H1 (cell line): Measurements from ENCODE around the gene PRSS22. TPM values are rescaled to one million over a fixed set of nuclear protein-coding genes. Genes with fewer than 3 reads are reported as not detected.
A peak's percentile ranks its signal among the peaks of the same experiment; 100 is the strongest.

ENCODE experiments used
- CTCF ChIA-PET: fragments of 300-600 bp; sonication (Branson Sonifier 250); formaldehyde crosslinking; loops from one replicate; lab custom pipeline; 2021; ENCODE audit not compliant: partially characterized antibody; lab: Charles Lee
- POLR2A ChIA-PET: fragments of 300-600 bp; sonication (Branson Sonifier 250); formaldehyde crosslinking; loops from one replicate; lab custom pipeline; 2021; ENCODE audit warnings: inconsistent platforms; ENCODE audit not compliant: partially characterized antibody; lab: Charles Lee
- DNase-seq, 2 experiments: peaks; one replicate each; pipeline versions ENCODE4 v3.0.0 to v3.0.0-alpha.2; 2010 to 2022; ENCODE audit warnings: low spot score in 2 of 2, low read depth in 1 of 2, mixed read lengths in 1 of 2
- FAIRE-seq: peaks from 2 replicates; lab custom pipeline; 2011; peaks lifted over from hg19 to GRCh38; lab: Jason Lieb, UNC
- H2AFZ ChIP-seq: 2 replicates; pipeline ENCODE4 v1.8.1; 2012; ENCODE audit warnings: low read length, inconsistent platforms
- H2AK5ac ChIP-seq: 2 replicates; pipeline ENCODE4 v1.6.1; 2013; ENCODE audit warnings: low read depth, low read length
- H2BK120ac ChIP-seq: replicated peaks from 2 replicates; pipeline ENCODE3; 2013; ENCODE audit warnings: low read depth, low read length, inconsistent platforms
- H2BK12ac ChIP-seq: 2 replicates; pipeline ENCODE4 v1.6.1; 2013; ENCODE audit warnings: low read depth, low read length
- H2BK15ac ChIP-seq: 2 replicates; pipeline ENCODE4 v1.6.1; 2013; ENCODE audit warnings: low read length
- H2BK20ac ChIP-seq: 2 replicates; pipeline ENCODE4 v1.6.1; 2013; ENCODE audit warnings: low read length
- H2BK5ac ChIP-seq: 2 replicates; pipeline ENCODE4 v1.6.1; 2013; ENCODE audit warnings: low read depth, low read length
- H3K14ac ChIP-seq: 2 replicates; pipeline ENCODE4 v1.6.1; 2013; ENCODE audit warnings: inconsistent platforms; ENCODE audit not compliant: insufficient read length
- H3K18ac ChIP-seq: 2 replicates; pipeline ENCODE4 v1.6.1; 2013; ENCODE audit warnings: low read length; ENCODE audit errors: extremely low read depth
- H3K23ac ChIP-seq: 2 replicates; pipeline ENCODE4 v1.6.1; 2013; ENCODE audit warnings: inconsistent platforms; ENCODE audit not compliant: insufficient read length
- H3K23me2 ChIP-seq: 2 replicates; pipeline ENCODE4 v1.6.1; 2013; ENCODE audit warnings: low read depth, low read length
- H3K27ac ChIP-seq: 2 replicates; pipeline ENCODE4 v1.6.1; 2011; ENCODE audit warnings: low read depth, low read length, inconsistent platforms
- H3K27me3 ChIP-seq, 4 experiments: replicated peaks in 1 of 4; 1 replicate in 1 of 4; 2 replicates in 3 of 4; pipeline versions ENCODE4 v1.6.1 to v1.8.1; 2011 to 2013; ENCODE audit warnings: low read length in 3 of 4, mild to moderate bottlenecking in 3 of 4, inconsistent platforms in 2 of 4, mixed read lengths in 2 of 4, moderate library complexity in 1 of 4; ENCODE audit not compliant: control insufficient read depth in 3 of 4, insufficient read depth in 3 of 4; ENCODE audit errors: extremely low read depth in 1 of 4
- H3K36me3 ChIP-seq, 4 experiments: 2 replicates each; pipeline versions ENCODE4 v1.6.1 to v1.8.1; 2011 to 2013; ENCODE audit warnings: mild to moderate bottlenecking in 4 of 4, low read length in 3 of 4, moderate library complexity in 2 of 4, control low read depth in 1 of 4, inconsistent platforms in 1 of 4; ENCODE audit not compliant: insufficient read depth in 4 of 4, control insufficient read depth in 2 of 4
- H3K4ac ChIP-seq: replicated peaks from 2 replicates; pipeline ENCODE3; 2013; ENCODE audit warnings: low read length, low read depth, mixed read lengths, inconsistent platforms; ENCODE audit not compliant: insufficient read length
- H3K4me1 ChIP-seq, 4 experiments: replicated peaks in 1 of 4; 1 replicate in 1 of 4; 2 replicates in 3 of 4; pipeline versions ENCODE4 v1.6.1 to v1.8.1; 2011 to 2013; ENCODE audit warnings: low read length in 3 of 4, inconsistent platforms in 2 of 4, mixed read lengths in 1 of 4; ENCODE audit not compliant: insufficient read depth in 4 of 4, control insufficient read depth in 3 of 4
- H3K4me2 ChIP-seq, 2 experiments: 2 replicates each; pipeline versions ENCODE4 v1.6.1 to v1.8.1; 2011 to 2013; ENCODE audit warnings: low read depth in 2 of 2, low read length in 2 of 2, control low read depth in 1 of 2, inconsistent platforms in 1 of 2, mild to moderate bottlenecking in 1 of 2; ENCODE audit not compliant: insufficient read depth in 1 of 2
- H3K4me3 ChIP-seq, 4 experiments: fragments of 200-600, 300-600 bp in 1 of 4; sonication (generic), shearing (Covaris generic), sonication (Bioruptor Twin) in 1 of 4; 2 replicates each; pipeline versions ENCODE4 v1.5.1 to v1.8.1; 2011 to 2016; ENCODE audit warnings: low read length in 4 of 4, low read depth in 3 of 4, control low read depth in 2 of 4, inconsistent platforms in 2 of 4, mild to moderate bottlenecking in 2 of 4, mixed read lengths in 1 of 4, moderate library complexity in 1 of 4; ENCODE audit not compliant: insufficient read depth in 2 of 4; ENCODE audit errors: extremely low read depth in 1 of 4
- H3K56ac ChIP-seq: replicated peaks from 2 replicates; pipeline ENCODE3; 2013; ENCODE audit warnings: low read depth, mild to moderate bottlenecking, mixed read lengths, low read length, inconsistent platforms; ENCODE audit not compliant: insufficient read length
- H3K79me1 ChIP-seq: 2 replicates; pipeline ENCODE4 v1.6.1; 2013; ENCODE audit warnings: low read depth, low read length, control low read depth
- H3K79me2 ChIP-seq, 2 experiments: 2 replicates each; pipeline versions ENCODE4 v1.6.1 to v1.8.1; 2012 to 2013; ENCODE audit warnings: low read length in 2 of 2, mild to moderate bottlenecking in 2 of 2, inconsistent platforms in 1 of 2; ENCODE audit not compliant: insufficient read depth in 2 of 2, control insufficient read depth in 1 of 2
- H3K9ac ChIP-seq, 4 experiments: replicated peaks in 1 of 4; 1 replicate in 1 of 4; 2 replicates in 3 of 4; pipeline versions ENCODE4 v1.6.1 to v1.8.1; 2011 to 2013; ENCODE audit warnings: low read depth in 3 of 4, low read length in 3 of 4, control low read depth in 2 of 4, mild to moderate bottlenecking in 2 of 4, moderate library complexity in 2 of 4, inconsistent platforms in 1 of 4; ENCODE audit errors: extremely low read depth in 1 of 4
- H3K9me3 ChIP-seq, 2 experiments: 2 replicates each; pipeline versions ENCODE4 v1.6.1 to v1.8.1; 2012 to 2013; ENCODE audit warnings: mild to moderate bottlenecking in 2 of 2, moderate library complexity in 2 of 2, control low read depth in 1 of 2, inconsistent platforms in 1 of 2, low read depth in 1 of 2, low read length in 1 of 2, mixed read lengths in 1 of 2; ENCODE audit not compliant: insufficient read depth in 2 of 2
- H4K20me1 ChIP-seq, 2 experiments: replicated peaks in 1 of 2; 2 replicates each; pipeline versions ENCODE3 to v1.8.1; 2011 to 2013; ENCODE audit warnings: inconsistent platforms in 2 of 2, low read length in 2 of 2, mild to moderate bottlenecking in 1 of 2; ENCODE audit not compliant: insufficient read depth in 2 of 2, control insufficient read depth in 1 of 2
- H4K5ac ChIP-seq: 2 replicates; pipeline ENCODE4 v1.6.1; 2013; ENCODE audit warnings: low read length, low read depth, mixed read lengths, inconsistent platforms; ENCODE audit not compliant: insufficient read length
- H4K8ac ChIP-seq: 2 replicates; pipeline ENCODE4 v1.8.0; 2013; ENCODE audit warnings: mild to moderate bottlenecking, moderate library complexity, low read length, inconsistent platforms; ENCODE audit not compliant: insufficient read depth; ENCODE audit errors: extremely low read depth
- H4K91ac ChIP-seq: replicated peaks from 2 replicates; pipeline ENCODE3; 2013; ENCODE audit warnings: low read length, mixed read lengths, inconsistent platforms; ENCODE audit not compliant: insufficient read length
- CBX8 ChIP-seq: fragments of 300-800, 300-1000 bp; sonication (generic); IDR thresholded peaks from 2 replicates; pipeline ENCODE4 v1.7.1; 2016; ENCODE audit warnings: low read depth, low read length, borderline replicate concordance
- CEBPB ChIP-seq: IDR thresholded peaks from 2 replicates; pipeline ENCODE4 v1.6.1; 2012; ENCODE audit warnings: low read depth, low read length
- CHD1 ChIP-seq: IDR thresholded peaks from 2 replicates; pipeline ENCODE4 v1.6.1; 2012; ENCODE audit warnings: low read depth, low read length, improper control_type of control experiment
- CTBP2 ChIP-seq: IDR thresholded peaks from 2 replicates; pipeline ENCODE4 v1.7.0; 2011; ENCODE audit warnings: borderline replicate concordance, mild to moderate bottlenecking, moderate library complexity, mixed read lengths, low read length; ENCODE audit not compliant: insufficient read depth, insufficient read length
- GTF2F1 ChIP-seq: IDR thresholded peaks from 2 replicates; pipeline ENCODE4 v1.6.1; 2012; ENCODE audit warnings: low read depth, low read length, improper control_type of control experiment, borderline replicate concordance
- HDAC6 ChIP-seq: IDR thresholded peaks from one replicate; pipeline ENCODE4 v1.7.1; 2012; ENCODE audit warnings: low read depth, mild to moderate bottlenecking, inconsistent platforms, low read length, moderate library complexity
- JUN ChIP-seq: IDR thresholded peaks from 2 replicates; pipeline ENCODE4 v1.6.1; 2011; ENCODE audit warnings: low read depth, mild to moderate bottlenecking, improper control_type of control experiment, low read length
- KDM4A ChIP-seq: IDR thresholded peaks from one replicate; pipeline ENCODE4 v1.7.1; 2012; ENCODE audit warnings: low read depth, mild to moderate bottlenecking, moderate library complexity, low read length, inconsistent platforms; ENCODE audit not compliant: severe bottlenecking
- MAFK ChIP-seq: IDR thresholded peaks from 2 replicates; pipeline ENCODE4 v1.6.1; 2012; ENCODE audit warnings: low read depth, mild to moderate bottlenecking, improper control_type of control experiment, low read length
- POLR2A ChIP-seq, 2 experiments: IDR thresholded peaks; 1 replicate in 1 of 2; 2 replicates in 1 of 2; pipeline ENCODE4 v1.6.1; 2011; ENCODE audit warnings: low read depth in 2 of 2, low read length in 2 of 2, mild to moderate bottlenecking in 2 of 2; ENCODE audit errors: control extremely low read depth in 1 of 2
- POU5F1 ChIP-seq: IDR thresholded peaks from 2 replicates; pipeline ENCODE4 v1.6.1; 2011; ENCODE audit warnings: low read depth, mild to moderate bottlenecking, low read length, moderate library complexity
- RAD21 ChIP-seq, 2 experiments: IDR thresholded peaks in 1 of 2; conservative IDR thresholded peaks in 1 of 2; 2 replicates each; pipeline ENCODE4 v1.6.1; 2011; ENCODE audit warnings: low read depth in 2 of 2, low read length in 2 of 2, improper control_type of control experiment in 1 of 2, inconsistent platforms in 1 of 2, mild to moderate bottlenecking in 1 of 2, moderate library complexity in 1 of 2
- RBBP5 ChIP-seq: IDR thresholded peaks from 2 replicates; pipeline ENCODE4 v1.7.1; 2012; ENCODE audit warnings: low read depth, mild to moderate bottlenecking, inconsistent platforms, low read length, moderate library complexity, borderline replicate concordance
- SRF ChIP-seq: IDR thresholded peaks from 2 replicates; pipeline ENCODE4 v1.6.1; 2011; ENCODE audit warnings: mild to moderate bottlenecking, low read depth, low read length, moderate library complexity
- WGBS, 2 experiments: shearing (Covaris generic) in 1 of 2; methylation state at CpG; one replicate each; pipeline versions ENCODE4 v1.1.6 to v1.1.7; 2013 to 2015; ENCODE audit warnings: low lambda C conversion rate in 2 of 2, mixed read lengths in 2 of 2, inconsistent platforms in 1 of 2, low coverage in 1 of 2, missing lambda C conversion rate in 1 of 2; ENCODE audit not compliant: insufficient replicate concordance in 2 of 2, insufficient coverage in 1 of 2, insufficient read length in 1 of 2; ENCODE audit errors: extremely low coverage in 1 of 2, missing lambda C conversion rate in 1 of 2; 5-methylcytosine and 5-hydroxymethylcytosine counted together
- polyA plus RNA-seq, 7 experiments: library from polyadenylated mRNA; depleted of rRNA in 3 of 7; stranded (reverse) in 5 of 7; unstranded in 2 of 7; fragments of >200 nt in 5 of 7; fragments of 200-250 nt in 2 of 7; gene quantifications; 1 replicate in 5 of 7; 2 replicates in 1 of 7; 4 replicates in 1 of 7; pipeline versions ENCODE4 v1.2.1 to v1.2.3, GENCODE V29; 2011 to 2013; ENCODE audit warnings: missing spikeins in 2 of 7, mixed read lengths in 2 of 7
- total RNA-seq: library from RNA; stranded (reverse); fragmentation: NEBNext Ultra II Directional; extraction: Animal tissue kit (Norgen Biotek cat#: 25700); gene quantifications from 2 replicates; pipeline ENCODE4 v1.2.1, GENCODE V29; 2021
- TF ChIP-seq, protein P1 (sequence below): IDR thresholded peaks from 2 replicates; pipeline ENCODE4 v1.6.1; 2012; ENCODE audit warnings: inconsistent platforms

The PRSS22 gene
- total and polyA plus RNA-seq, 2 of the 8 experiments (the other 6 are each of a cell fraction or from before 2014, with no cell fraction given) = 4.0 to 4.4 TPM

DNA sequence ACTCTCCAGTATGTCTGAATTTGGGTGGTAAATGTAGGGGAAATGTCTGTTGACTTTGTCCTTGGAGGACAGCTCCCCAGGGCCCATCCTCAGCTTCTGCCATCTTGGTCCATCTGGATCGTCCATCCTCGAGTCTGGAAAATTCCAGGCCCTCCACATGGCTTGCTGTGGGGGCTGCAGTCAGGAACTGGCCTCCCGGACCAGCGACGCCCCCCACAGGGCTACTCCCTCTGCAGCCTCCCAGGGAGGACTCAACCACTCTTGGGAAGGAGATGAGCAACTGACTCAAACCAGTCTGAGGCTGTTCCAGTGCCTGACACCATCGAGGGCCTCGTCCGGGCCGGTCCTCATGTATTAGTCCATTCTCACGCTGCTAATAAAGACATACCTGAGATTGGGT is 33.3 kb downstream of the PRSS22 start:
- Histone ChIP-seq H3K9me3 (no peaks in the 10 kb centered on the region), H3K23ac (no peak overlapping the region), H3K79me1 (no peaks in the 10 kb centered on the region), H3K36me3 (no peaks in the 10 kb centered on the region), H2AFZ (no peak overlapping the region), H2BK120ac (no peak overlapping the region), H3K56ac (no peak overlapping the region), H2BK5ac (no peak overlapping the region), H2BK12ac (no peak overlapping the region), H3K18ac (no peak overlapping the region), H3K4me2 (no peak overlapping the region), H3K23me2 (no peaks in the 10 kb centered on the region), H3K14ac (no peak overlapping the region), H4K8ac (0 out of 2 replicates have a peak overlapping the region, but pooled peaks have one; percentile 16), H3K79me2 (no peaks in the 10 kb centered on the region), H3K4me1 (no peaks in the 10 kb centered on the region), H3K4ac (no peak overlapping the region), H3K4me3 (no peak overlapping the region), H2BK20ac (no peak overlapping the region), H3K27me3 (no peaks in the 10 kb centered on the region), H4K20me1 (no peaks in the 10 kb centered on the region), H4K5ac (no peak overlapping the region), H3K27ac (no peak overlapping the region), H2BK15ac (no peak overlapping the region), H3K9ac (no peak overlapping the region), H2AK5ac (no peak overlapping the region), H4K91ac (no peak overlapping the region)
- DNase-seq (no peak), FAIRE-seq (no peak)
- ChIA-PET POLR2A (interaction anchor here (1.3 kb wide), 1 partner anchor 11 kb away, joined by 3 read pairs; no protein-coding TSS in a partner anchor), CTCF (interaction anchor here (0.6 to 3.9 kb wide), 4 partner anchors 13 to 76 kb away, joined by 3 to 22 read pairs (median 6); no protein-coding TSS in a partner anchor)
- WGBS, 2 experiments = 87% methylated on average over 9 of the region's 10 CpGs; no CpG with 5 or more reads in 1 of the 2 experiments
- no peak for TF ChIP-seq KDM4A
- TF ChIP-seq MAFK = no peak
- TF ChIP-seq POLR2A (IDR thresholded peaks at IDR 0.05; ENCODE audit: control extremely low read depth in 1 of 2, low read depth in 2 of 2, low read length in 2 of 2) = no peak
- TF ChIP-seq CTBP2 = no peak
- TF ChIP-seq CEBPB = no peak
- TF ChIP-seq HDAC6 = no peak
- TF ChIP-seq RAD21 (IDR thresholded peaks at IDR 0.05 in 1 of 2, conservative IDR thresholded peaks at IDR 0.05 in 1 of 2; ENCODE audit: low read depth in 2 of 2, low read length in 2 of 2) = no peak
- no peak for TF ChIP-seq GTF2F1
- TF ChIP-seq JUN = no peak
- no peak for TF ChIP-seq SRF
- TF ChIP-seq RBBP5 = no peak
- TF ChIP-seq, protein P1, sequence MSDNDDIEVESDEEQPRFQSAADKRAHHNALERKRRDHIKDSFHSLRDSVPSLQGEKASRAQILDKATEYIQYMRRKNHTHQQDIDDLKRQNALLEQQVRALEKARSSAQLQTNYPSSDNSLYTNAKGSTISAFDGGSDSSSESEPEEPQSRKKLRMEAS = no peak
- no peak for TF ChIP-seq CBX8
- no peak for TF ChIP-seq POU5F1
- TF ChIP-seq CHD1 = no peak
